ENCODE results near the gene EBF4.
"Not testable (repeated sequence)": the region's sequence is repeated elsewhere in the genome, so short reads cannot be mapped to it uniquely, and the experiment has no call there.

Gene EBF4

GRCh38 chr20:2759143-2759542, 66.6 kb downstream of the EBF4 start:
- no peak for DNase-seq (ENCODE audit: low spot score)

GRCh38 chr20:2759603-2760296, 67.2 kb downstream of the EBF4 start:
- no peak for DNase-seq (ENCODE audit: low spot score)

- DNase-seq (ENCODE audit: low spot score) = no peak
These were observed 67.8 kb downstream of the EBF4 start for GRCh38 chr20:2760297-2760951.

DNA sequence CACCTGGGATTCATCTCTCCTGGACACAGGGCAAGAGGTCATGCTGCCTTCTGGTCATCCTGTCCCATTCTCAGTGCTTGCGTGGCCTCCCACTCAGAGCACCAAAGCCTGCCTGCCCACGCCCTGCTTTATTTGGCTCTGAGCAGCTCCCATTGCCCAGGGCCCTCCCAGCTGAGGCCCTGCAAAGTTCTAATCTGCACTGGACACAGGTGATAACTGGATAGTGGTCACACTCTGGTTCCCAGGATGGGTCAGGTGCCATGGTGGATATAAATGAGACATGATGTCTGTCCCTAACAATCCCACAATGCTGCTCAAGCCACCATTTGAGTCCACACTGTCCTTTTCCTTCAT, 68.3 kb downstream of the EBF4 start:
- DNase-seq (ENCODE audit: low spot score) = no peak

- DNase-seq (ENCODE audit: low spot score) = no peak
These were observed 69.3 kb downstream of the EBF4 start for GRCh38 chr20:2761885-2762284.

- no peak for DNase-seq (ENCODE audit: low spot score)
These were observed 70.1 kb downstream of the EBF4 start for GRCh38 chr20:2762578-2763131.

DNA sequence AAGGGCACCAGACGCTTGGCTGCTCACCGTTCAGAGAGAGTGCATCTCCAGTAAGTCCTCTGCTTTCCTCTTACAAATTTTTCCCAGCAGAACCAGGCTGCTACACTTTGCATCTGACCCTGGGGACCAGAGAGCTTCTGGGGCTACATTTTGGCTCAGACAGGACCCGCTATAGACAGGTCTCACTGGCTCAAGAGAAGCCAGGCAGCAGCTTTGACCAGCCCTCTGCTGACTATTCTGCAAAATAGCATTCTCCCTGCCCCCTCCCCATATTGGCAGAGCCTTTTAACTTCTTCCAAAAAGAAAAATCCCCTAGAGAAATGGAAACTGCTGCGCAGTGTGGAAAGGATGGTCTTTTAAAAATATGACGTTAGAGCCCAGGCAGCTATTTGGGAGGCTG, 70.6 kb downstream of the EBF4 start:
- no peak for DNase-seq (ENCODE audit: low spot score)

DNA sequence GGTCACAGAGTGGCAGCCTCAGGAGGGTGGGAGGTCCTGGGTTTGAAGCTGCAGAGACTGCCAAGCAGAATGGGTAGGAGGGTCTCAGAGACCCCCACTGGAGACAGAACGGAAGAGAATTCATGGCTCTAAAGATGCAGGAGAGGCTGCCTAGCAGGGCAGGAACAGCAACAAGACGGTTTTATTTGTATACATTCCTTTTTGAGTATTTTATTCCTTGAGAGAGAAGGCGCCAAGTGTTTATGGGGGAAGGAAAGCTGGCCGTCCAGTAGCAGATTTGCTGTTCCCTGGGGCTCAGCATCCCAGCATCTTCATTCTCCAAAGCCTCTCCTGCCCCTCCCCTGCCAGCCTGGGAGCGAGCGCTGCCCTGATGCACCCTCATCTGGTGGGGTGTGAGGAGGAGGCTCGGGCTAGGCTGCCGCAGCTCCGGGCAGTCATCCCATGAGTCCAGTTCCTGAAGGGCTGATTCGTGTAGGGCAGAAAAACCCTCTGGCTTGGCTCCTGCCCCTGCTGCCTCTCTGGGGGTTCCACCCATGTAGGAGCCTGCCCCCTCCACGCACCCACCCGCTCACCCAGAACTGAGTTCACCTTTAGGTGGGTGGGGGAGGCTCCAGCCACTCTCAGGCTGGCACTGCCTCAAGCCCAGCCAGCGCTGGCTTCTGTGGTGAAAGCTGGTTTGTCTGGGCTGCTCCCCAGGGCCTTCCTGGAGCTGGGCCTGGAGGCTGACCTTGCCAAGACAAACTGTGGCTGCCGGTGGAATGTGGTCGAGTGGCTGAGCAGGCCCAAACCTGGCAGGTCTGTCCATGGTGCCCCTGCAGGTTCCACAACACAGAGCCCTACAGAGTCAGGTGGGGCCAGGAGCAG, 75.4 kb downstream of the EBF4 start:
- no peak for DNase-seq (ENCODE audit: low spot score)

- DNase-seq (ENCODE audit: low spot score) = no peak
These were observed 76.0 kb downstream of the EBF4 start for GRCh38 chr20:2768632-2769015.

GRCh38 chr20:2770091-2770490, 77.5 kb downstream of the EBF4 start:
- not testable (repeated sequence) for DNase-seq (ENCODE audit: low spot score)

DNA sequence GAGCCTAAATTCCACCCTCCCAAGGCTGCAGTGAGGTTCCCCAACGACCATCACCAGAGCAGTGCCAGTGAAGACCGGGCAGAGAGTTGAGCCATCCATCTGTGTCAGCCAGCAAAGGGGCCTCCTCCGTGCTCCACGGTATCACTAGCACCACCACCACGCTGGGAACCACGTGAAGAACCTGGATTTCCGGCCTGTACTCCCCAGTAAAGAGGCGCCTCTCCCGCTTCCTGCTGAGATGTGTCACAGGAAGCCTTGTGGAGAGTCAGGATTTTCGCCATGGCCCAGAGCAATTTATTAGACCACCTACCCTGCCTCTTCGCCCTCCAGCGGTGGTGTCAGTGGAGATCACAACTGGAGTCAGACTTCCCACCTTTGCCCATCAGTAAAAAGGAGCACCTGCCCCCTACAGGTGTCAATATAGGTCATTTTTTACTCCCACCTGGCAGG, 79.1 kb downstream of the EBF4 start:
- no peak for DNase-seq (ENCODE audit: low spot score)

- DNase-seq (ENCODE audit: low spot score) = no peak
These were observed 81.2 kb downstream of the EBF4 start for GRCh38 chr20:2773812-2774211.

- no peak for DNase-seq (ENCODE audit: low spot score)
These were observed 82.6 kb downstream of the EBF4 start for GRCh38 chr20:2775139-2775538.

DNA sequence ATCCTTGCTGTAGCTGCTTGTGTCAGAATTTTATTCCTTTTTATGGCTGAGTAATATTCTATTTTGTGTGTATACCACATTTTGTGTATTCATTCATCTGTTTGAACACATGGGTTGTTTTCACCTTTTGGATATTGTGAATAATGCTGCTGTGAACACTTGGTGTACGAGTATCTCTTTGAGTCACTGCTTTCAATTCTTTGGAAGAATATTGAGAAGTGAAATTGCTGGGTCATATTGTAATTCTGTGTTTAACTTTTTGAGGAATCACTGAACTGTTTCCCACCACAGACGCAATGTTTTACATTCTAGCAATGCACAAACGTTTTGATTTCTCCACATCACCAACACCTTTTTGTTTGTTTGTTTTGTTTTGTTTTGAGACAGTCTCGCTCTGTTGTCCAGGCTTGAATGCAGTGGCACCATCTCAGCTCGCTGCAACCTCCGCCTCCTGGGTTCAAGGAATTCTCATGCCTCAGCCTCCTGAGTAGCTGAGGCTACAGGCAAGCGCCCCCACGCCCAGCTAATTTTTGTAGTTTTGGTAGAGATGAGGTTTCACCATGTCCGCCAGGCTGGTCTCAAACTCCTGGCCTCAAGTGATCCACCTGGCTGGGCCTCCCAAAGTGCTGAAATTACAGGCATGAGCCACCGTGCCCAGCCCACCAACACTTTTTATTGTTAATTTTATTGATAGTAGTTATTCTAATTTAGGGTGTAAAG, 86.2 kb downstream of the EBF4 start:
- DNase-seq (ENCODE audit: low spot score) = no peak

- DNase-seq (ENCODE audit: low spot score) = no peak
These were observed 88.4 kb downstream of the EBF4 start for GRCh38 chr20:2780948-2781347.

- DNase-seq (ENCODE audit: low spot score) = no peak
These were observed 91.5 kb downstream of the EBF4 start for GRCh38 chr20:2783908-2784566.

DNA sequence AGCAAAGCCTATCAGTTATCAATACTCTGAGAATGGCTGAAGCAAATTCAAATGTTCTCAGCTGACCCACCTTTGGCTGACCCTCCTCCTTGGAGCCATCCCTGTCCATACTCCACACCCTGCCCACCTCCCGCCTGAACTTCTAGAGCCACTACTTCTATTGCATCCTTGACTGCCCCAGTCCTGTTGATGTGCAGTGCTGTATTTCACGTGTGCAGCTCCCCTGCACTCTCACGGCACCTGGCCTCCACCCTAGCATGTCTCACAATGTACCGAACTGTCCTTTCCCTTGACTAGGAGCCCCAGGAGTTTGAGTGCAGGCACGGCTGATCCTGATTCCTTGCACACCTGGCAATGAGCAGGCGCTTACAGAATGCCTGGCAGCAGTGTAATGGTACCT, 100.9 kb downstream of the EBF4 start:
- DNase-seq (ENCODE audit: low spot score) = no peak

DNA sequence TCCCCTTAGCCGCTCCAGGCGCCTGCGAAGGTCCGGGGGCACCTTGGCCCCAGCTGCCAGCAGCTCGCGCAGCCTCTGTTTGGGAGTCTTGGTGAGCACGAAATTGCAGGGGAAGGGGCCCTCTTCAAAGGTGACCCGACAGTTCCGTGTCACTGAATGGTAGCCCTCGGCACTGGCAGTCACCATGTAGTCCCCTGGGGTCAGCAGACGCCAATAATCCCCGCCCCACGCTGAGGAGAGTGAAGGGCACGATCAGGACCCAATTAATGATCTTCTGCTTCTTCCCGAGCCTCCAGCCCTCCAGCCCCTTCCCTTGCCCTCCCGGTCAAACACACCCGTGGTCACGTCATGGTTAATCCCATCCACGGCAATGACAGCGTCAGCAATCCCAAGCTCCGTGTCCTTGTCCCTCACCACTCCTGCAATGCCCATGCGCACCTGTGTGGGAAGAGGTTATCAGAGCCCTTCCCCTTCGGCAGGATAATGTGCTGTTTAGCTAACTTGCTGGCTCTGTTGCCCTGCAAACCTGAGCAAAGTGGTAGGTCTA, 101.7 kb downstream of the EBF4 start:
- no peak for DNase-seq (ENCODE audit: low spot score)

- DNase-seq (ENCODE audit: low spot score) = no peak
These were observed 102.4 kb downstream of the EBF4 start for GRCh38 chr20:2794866-2795447.

DNA sequence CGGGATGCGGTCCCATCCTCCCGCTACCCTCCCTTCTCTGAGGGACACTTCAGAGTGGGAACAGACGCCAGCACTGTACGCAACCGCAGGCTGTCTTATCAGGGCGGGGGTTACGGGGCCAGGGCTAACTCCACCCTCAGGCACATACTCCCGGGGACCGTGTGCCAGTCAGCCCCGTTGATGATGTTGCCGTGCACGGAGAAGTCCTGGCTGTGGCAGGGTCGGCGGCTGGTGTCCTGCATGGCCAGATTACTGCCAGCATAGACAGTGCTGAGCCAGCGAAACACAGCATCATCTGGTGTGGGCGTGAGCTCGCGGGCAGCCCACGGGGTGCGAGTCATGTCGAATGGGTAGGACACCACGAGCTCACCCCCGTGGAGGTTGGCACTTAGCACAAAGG, 102.9 kb downstream of the EBF4 start:
- DNase-seq (ENCODE audit: low spot score) = no peak
